Measurements from ENCODE around the gene PLN. TPM values are rescaled to one million over a fixed set of nuclear protein-coding genes. Genes with fewer than 3 reads are reported as not detected.

Gene PLN
- total RNA-seq, 1 experiment from 2014 or later = not detected

DNA sequence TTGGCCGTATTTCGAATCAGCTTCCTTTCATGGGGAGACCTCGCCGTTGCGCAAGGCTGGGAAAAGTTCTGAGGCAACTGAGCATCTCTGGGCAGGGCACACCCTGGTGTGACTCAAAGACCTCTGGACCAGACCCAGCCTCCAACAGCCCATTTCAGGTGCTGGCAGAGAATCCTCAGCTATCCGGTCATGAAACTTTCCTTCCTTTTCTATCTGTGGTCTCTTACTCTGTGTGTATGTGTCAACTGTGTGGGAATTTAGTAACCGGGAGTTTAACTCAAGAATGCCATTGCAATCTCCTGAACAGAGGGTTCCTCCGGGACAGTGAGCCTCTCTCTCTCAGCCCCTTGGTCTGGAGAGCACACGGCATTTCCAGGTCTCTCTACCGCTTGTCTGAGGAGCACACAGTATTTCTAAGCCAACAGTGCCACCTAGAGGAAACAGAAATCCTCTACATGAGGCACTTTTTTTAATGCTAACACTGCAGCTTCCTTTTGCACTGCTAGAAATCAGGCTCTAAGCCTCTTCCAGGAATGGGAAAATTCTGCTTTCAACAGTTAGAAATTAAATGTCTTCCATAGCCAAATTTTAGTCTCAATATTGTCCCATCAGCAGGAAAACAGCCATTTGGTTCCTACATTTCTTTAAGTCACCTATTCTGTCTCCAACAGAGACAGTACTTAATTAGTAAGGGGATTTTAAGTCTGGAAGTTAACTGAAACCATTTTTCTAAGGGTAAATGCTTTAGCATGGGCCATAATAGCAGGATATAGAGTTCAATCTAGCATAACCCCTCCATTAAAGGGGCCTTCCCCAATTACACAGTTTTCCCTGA is 32.7 kb downstream of the PLN start:
- POLR2A ChIA-PET (ENCODE audit: unreplicated experiment) = interaction anchor here (0.7 kb wide), 1 partner anchor 13 kb away, joined by 4 read pairs; no protein-coding TSS in a partner anchor
- H2AFZ ChIP-seq = no peak overlapping the region
- intact Hi-C loops (cut with micrococcal nuclease; ENCODE audit: unreplicated experiment) = loop anchor here (2.0 to 10.0 kb wide), 2 partner anchors 296 to 1236 kb away; no protein-coding TSS in a partner anchor

DNA sequence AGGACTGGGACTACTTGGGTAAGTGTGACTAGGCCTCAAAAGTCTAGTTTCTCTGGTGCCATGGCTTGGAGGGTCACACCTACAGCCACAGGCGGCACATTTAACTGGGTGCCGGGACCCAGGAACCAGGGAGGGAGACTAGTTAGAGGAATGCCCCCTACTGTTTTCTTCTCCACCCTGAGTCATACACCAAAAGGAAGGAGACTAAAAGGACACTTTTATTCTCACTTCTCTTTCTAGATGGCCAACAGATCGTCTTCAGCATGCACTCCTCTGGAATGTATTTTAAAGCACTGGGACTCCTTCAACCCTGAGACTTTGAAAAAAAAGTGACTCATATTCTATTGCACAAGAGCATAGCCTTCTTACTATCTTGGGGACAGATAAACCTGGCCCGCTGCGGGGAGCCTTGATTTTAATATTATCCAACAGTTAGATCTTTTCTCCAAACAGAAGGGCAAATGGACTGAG is 33.4 kb downstream of the PLN start:
- peaks cover 5% of the 10 kb centered on the region; the same call in 1 of the 2 replicates for H3K36me3 ChIP-seq (ENCODE audit: low read depth)
- no peaks in the 10 kb centered on the region for H3K4me1 ChIP-seq (replicated peaks; ENCODE audit: insufficient read depth)
- intact Hi-C loops (cut with micrococcal nuclease; ENCODE audit: unreplicated experiment) = loop anchor here (2.0 to 10.0 kb wide), 2 partner anchors 297 to 1237 kb away; no protein-coding TSS in a partner anchor
- H3K27me3 ChIP-seq (ENCODE audit: insufficient read depth, low read depth) = no peaks in the 10 kb centered on the region
- ChIA-PET POLR2A (ENCODE audit: unreplicated experiment) (no interaction called here), CTCF (no interaction called here)
- BruUV-seq (replicated peaks) = no TSS peak
- H3K9me2 ChIP-seq (ENCODE audit: insufficient read depth) = no peaks in the 10 kb centered on the region; the same call in 1 of the 2 replicates
- H4K20me1 ChIP-seq (ENCODE audit: insufficient read depth) = no peaks in the 10 kb centered on the region
- no peak overlapping the region for H3K4me2 ChIP-seq
- H3K9me3 ChIP-seq (ENCODE audit: insufficient read depth, low read depth) = peaks cover 34% of the 10 kb centered on the region
- H3K4me3 ChIP-seq = no peak overlapping the region
- H3K27ac ChIP-seq = no peak overlapping the region
- no peaks in the 10 kb centered on the region for H3F3A ChIP-seq (ENCODE audit: insufficient read depth, low read depth)
- DNase-seq = peak in 1 of 2 experiments; percentile 45
- no peaks in the 10 kb centered on the region for H3K79me2 ChIP-seq (ENCODE audit: low read depth)
- TF ChIP-seq EZH2 (IDR thresholded peaks at IDR 0.05; ENCODE audit: low read depth) = no peak
- TF ChIP-seq, protein P1, sequence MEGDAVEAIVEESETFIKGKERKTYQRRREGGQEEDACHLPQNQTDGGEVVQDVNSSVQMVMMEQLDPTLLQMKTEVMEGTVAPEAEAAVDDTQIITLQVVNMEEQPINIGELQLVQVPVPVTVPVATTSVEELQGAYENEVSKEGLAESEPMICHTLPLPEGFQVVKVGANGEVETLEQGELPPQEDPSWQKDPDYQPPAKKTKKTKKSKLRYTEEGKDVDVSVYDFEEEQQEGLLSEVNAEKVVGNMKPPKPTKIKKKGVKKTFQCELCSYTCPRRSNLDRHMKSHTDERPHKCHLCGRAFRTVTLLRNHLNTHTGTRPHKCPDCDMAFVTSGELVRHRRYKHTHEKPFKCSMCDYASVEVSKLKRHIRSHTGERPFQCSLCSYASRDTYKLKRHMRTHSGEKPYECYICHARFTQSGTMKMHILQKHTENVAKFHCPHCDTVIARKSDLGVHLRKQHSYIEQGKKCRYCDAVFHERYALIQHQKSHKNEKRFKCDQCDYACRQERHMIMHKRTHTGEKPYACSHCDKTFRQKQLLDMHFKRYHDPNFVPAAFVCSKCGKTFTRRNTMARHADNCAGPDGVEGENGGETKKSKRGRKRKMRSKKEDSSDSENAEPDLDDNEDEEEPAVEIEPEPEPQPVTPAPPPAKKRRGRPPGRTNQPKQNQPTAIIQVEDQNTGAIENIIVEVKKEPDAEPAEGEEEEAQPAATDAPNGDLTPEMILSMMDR (conservative IDR thresholded peaks at IDR 0.05) = no peak
- no peak overlapping the region for H2AFZ ChIP-seq

More for the DNA sequence above, 32.7 kb downstream of the PLN start:
- Histone ChIP-seq H4K20me1 (ENCODE audit: insufficient read depth) (no peaks in the 10 kb centered on the region), H3K9me3 (ENCODE audit: insufficient read depth, low read depth) (peaks cover 34% of the 10 kb centered on the region), H3K4me1 (replicated peaks; ENCODE audit: insufficient read depth) (no peaks in the 10 kb centered on the region), H3K9me2 (ENCODE audit: insufficient read depth) (no peaks in the 10 kb centered on the region), H3K79me2 (ENCODE audit: low read depth) (no peaks in the 10 kb centered on the region), H3K27me3 (ENCODE audit: insufficient read depth, low read depth) (no peaks in the 10 kb centered on the region), H3F3A (ENCODE audit: insufficient read depth, low read depth) (no peaks in the 10 kb centered on the region), H3K4me3 (no peak overlapping the region), H3K27ac (no peak overlapping the region), H3K36me3 (ENCODE audit: low read depth) (peaks cover 5% of the 10 kb centered on the region; the same call in 1 of the 2 replicates), H3K4me2 (no peak overlapping the region)
- TF ChIP-seq EZH2 (IDR thresholded peaks at IDR 0.05; ENCODE audit: low read depth) = no peak
- TF ChIP-seq, protein P1 (conservative IDR thresholded peaks at IDR 0.05) = peak; percentile 79
- CTCF ChIA-PET = interaction anchor here (0.7 kb wide), 2 partner anchors 194 to 383 kb away, joined by 3 read pairs; no protein-coding TSS in a partner anchor
- DNase-seq = no peak
- no TSS peak for BruUV-seq (replicated peaks)

DNA sequence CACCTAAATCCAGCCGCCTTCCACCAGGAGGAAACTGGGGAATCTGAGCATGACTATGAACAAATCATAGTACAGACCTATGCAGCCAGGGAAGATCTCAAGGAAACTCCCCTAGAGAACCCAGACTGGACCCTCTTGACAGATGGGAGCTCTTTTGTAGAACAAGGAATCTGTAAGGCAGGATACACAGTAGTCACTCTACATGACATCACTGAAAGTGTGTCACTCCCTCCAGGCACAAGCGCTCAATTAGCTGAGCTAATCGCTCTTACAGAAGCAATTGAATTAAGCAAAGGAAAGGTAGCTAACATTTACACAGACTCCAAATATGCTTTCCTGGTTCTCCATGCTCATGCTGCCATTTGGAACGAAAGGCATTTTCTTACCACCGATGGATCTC is 36.8 kb downstream of the PLN start:
- TF ChIP-seq EZH2 (IDR thresholded peaks at IDR 0.05; ENCODE audit: low read depth) = no peak
- TF ChIP-seq, protein P1 (conservative IDR thresholded peaks at IDR 0.05) = no peak
- Histone ChIP-seq H3K36me3 (ENCODE audit: low read depth) (no peaks in the 10 kb centered on the region), H3K4me1 (replicated peaks; ENCODE audit: insufficient read depth) (no peaks in the 10 kb centered on the region), H2AFZ (no peak overlapping the region), H4K20me1 (ENCODE audit: insufficient read depth) (no peaks in the 10 kb centered on the region), H3K79me2 (ENCODE audit: low read depth) (no peaks in the 10 kb centered on the region), H3K9me3 (ENCODE audit: insufficient read depth, low read depth) (peaks cover 15% of the 10 kb centered on the region; the same call in 1 of the 2 replicates), H3F3A (ENCODE audit: insufficient read depth, low read depth) (no peaks in the 10 kb centered on the region), H3K27me3 (ENCODE audit: insufficient read depth, low read depth) (no peaks in the 10 kb centered on the region), H3K4me2 (no peak overlapping the region), H3K27ac (no peak overlapping the region), H3K9me2 (ENCODE audit: insufficient read depth) (no peaks in the 10 kb centered on the region; the same call in 1 of the 2 replicates), H3K4me3 (no peak overlapping the region)
- no peak for DNase-seq
- POLR2A ChIA-PET (ENCODE audit: unreplicated experiment) = no interaction called here
- intact Hi-C loops (cut with micrococcal nuclease; ENCODE audit: unreplicated experiment) = loop anchor here (10.0 kb wide), 1 partner anchor 1240 kb away; no protein-coding TSS in a partner anchor
- CTCF ChIA-PET = no interaction called here
- no TSS peak for BruUV-seq (replicated peaks)

Data from PC-9 (cell line).